MCF 10A (cell line): ENCODE measurements around the gene CCDC197. TPM values are rescaled to one million over a fixed set of nuclear protein-coding genes. Genes with fewer than 3 reads are reported as not detected.
A peak's percentile ranks its signal among the peaks of the same experiment; 100 is the strongest.

Experiments used
- BruUV-seq: library from RNA; stranded (reverse); fragments of 400-500 nt; replicated peaks from 2 replicates; lab custom pipeline; 2021; lab: Mats Ljungman, UMichigan
- CTCF ChIA-PET: fragments of 300-600 bp; sonication (Branson Sonifier 250); formaldehyde crosslinking; extraction: SDS; loops from one replicate; lab custom pipeline; 2021; ENCODE audit warnings: antibody characterized with exemption, inconsistent platforms; lab: Yijun Ruan, JAX
- POLR2A ChIA-PET: fragments of 300-600, 350-650 bp; sonication (Branson Sonifier 250); formaldehyde crosslinking; extraction: SDS; loops from one replicate; lab custom pipeline; 2020; ENCODE audit warnings: antibody characterized with exemption, inconsistent platforms; lab: Yijun Ruan, JAX
- DNase-seq: peaks from one replicate; pipeline ENCODE4 v3.0.0-alpha.2; 2018; ENCODE audit not compliant: unreplicated experiment
- H3K27ac Mint-ChIP-seq: one replicate; pipeline ENCODE4 v1.8.0; 2022; ENCODE audit warnings: mild to moderate bottlenecking, low read depth, mixed read lengths; ENCODE audit not compliant: unreplicated experiment
- H3K27me3 Mint-ChIP-seq: one replicate; pipeline ENCODE4 v1.8.0; 2022; ENCODE audit warnings: mixed read lengths; ENCODE audit not compliant: insufficient read depth, unreplicated experiment
- H3K36me3 Mint-ChIP-seq: one replicate; pipeline ENCODE4 v1.8.0; 2022; ENCODE audit warnings: mild to moderate bottlenecking, moderate library complexity, mixed read lengths; ENCODE audit not compliant: insufficient read depth, unreplicated experiment
- H3K4me1 Mint-ChIP-seq: one replicate; pipeline ENCODE4 v1.8.0; 2022; ENCODE audit warnings: mixed read lengths; ENCODE audit not compliant: insufficient read depth, unreplicated experiment
- H3K4me3 Mint-ChIP-seq: one replicate; pipeline ENCODE4 v1.8.0; 2022; ENCODE audit warnings: mild to moderate bottlenecking, moderate library complexity, mixed read lengths; ENCODE audit not compliant: unreplicated experiment
- H3K9me3 Mint-ChIP-seq: one replicate; pipeline ENCODE4 v1.8.0; 2022; ENCODE audit warnings: mixed read lengths; ENCODE audit not compliant: unreplicated experiment
- CTCF ChIP-seq: fragments of 200-600 bp; IDR thresholded peaks from one replicate; pipeline ENCODE4 v1.8.0; 2022; ENCODE audit warnings: antibody characterized with exemption, mild to moderate bottlenecking; ENCODE audit not compliant: unreplicated experiment
- intact Hi-C: fragments of 100-400 bp; cut with micrococcal nuclease; formaldehyde crosslinking; loops from 2 replicates; pipeline ENCODE4 v1.14.1; 2022
- total RNA-seq: library from RNA; stranded (reverse); gene quantifications from 2 replicates; pipeline ENCODE4 v1.2.3, GENCODE V29; 2022

Gene CCDC197
- total RNA-seq, 1 experiment from 2014 or later, result not detected

DNA sequence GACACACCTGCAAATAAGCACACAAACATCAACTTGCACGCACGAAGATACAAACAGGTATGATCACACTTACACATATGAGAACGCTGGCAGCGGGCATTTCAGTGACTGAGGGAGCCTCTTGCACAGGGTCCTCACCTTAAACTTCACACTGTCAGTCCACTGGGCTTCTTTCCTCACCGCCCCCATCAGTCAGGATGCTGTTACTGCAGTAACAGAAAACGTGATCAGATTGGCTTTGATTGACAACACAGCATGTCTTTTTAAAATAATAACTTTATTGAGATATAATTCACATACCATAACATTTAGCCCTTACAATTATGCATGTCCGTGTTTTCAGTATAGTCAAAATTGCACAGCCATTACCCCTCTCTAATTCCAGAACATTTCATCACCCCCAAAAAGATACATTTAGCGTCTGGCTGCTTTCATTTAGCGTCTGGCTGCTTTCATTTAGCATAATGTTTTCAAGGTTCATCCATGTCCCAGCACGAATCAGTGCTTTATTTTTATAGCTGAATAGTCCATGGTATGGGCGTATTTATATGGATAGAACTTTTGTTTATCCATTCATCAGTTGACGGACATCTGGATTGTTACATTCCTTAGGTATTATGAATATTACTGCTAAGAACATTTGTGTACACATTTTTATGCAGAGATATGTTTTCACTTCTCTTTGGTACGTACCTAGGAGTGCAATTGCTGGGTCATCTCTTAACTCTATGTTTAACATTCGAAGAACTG lies 8.4 kb downstream of the CCDC197 start:
- peaks cover 12% of the 10 kb centered on the region for H3K27me3 Mint-ChIP-seq
- peaks cover 16% of the 10 kb centered on the region for H3K4me1 Mint-ChIP-seq
- no peak overlapping the region for H3K27ac Mint-ChIP-seq
- intact Hi-C loops, result no loop called here
- H3K4me3 Mint-ChIP-seq, result no peak overlapping the region
- H3K9me3 Mint-ChIP-seq, result no peaks in the 10 kb centered on the region
- CTCF ChIA-PET, result interaction anchor here (0.7 to 4.1 kb wide), 5 partner anchors 9 to 131 kb away, joined by 3 to 18 read pairs (median 4); no protein-coding TSS in a partner anchor
- no TSS peak for BruUV-seq
- DNase-seq, result peak; percentile 22
- H3K36me3 Mint-ChIP-seq, result no peaks in the 10 kb centered on the region
- POLR2A ChIA-PET, result interaction anchor here (0.7 kb wide), 1 partner anchor 97 kb away, joined by 4 read pairs; no protein-coding TSS in a partner anchor
- no peak for TF ChIP-seq CTCF

DNA sequence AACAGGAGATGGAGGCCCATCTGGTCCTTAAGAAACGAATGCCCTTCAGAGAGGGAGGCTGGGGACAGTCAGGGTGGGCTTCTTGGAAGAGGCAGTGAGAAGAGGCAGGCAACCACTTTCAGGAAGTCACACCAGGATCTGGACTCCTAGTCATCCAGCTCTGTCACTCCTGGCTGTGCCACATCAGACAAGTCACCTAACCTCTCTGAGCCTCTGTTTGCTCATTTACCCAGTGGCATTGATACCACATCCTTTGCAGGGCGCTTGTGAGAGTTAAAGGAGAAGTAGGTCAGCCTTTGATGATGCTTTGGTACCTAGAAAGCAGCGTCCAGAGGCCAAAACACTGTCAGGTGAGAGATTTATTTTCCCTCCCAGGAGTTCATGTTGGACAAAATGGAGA lies 11.1 kb downstream of the CCDC197 start:
- H3K4me1 Mint-ChIP-seq, result peaks cover 14% of the 10 kb centered on the region
- no TSS peak for BruUV-seq
- no peak for DNase-seq
- intact Hi-C loops, result no loop called here
- no peak for TF ChIP-seq CTCF
- peaks cover 8% of the 10 kb centered on the region for H3K27me3 Mint-ChIP-seq
- ChIA-PET POLR2A (no interaction called here), CTCF (no interaction called here)
- H3K36me3 Mint-ChIP-seq, result no peaks in the 10 kb centered on the region
- H3K9me3 Mint-ChIP-seq, result no peaks in the 10 kb centered on the region
- H3K27ac Mint-ChIP-seq, result no peak overlapping the region
- no peak overlapping the region for H3K4me3 Mint-ChIP-seq

DNA sequence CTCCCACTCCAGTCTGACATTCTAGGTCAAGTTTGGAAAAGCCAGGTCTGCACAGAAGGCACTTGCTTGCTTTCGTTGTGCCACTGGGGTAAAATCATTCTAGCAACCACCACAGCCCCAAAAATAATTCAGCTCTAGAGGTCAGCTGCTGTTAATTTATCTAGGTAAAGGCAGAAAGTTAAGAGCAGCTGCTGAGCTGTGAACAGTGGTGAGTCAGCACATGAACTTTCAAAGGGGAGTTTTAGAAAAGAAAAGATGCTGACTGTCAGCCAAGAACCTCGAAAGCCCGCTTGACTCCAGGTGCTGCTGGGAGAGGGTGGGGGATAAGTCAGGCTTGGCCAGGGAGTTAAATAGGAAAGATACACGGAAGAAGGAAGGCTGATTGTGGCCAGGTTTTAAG lies 12.7 kb downstream of the CCDC197 start:
- Mint-ChIP-seq H3K27ac (no peak overlapping the region), H3K27me3 (no peaks in the 10 kb centered on the region), H3K4me3 (no peak overlapping the region), H3K36me3 (no peaks in the 10 kb centered on the region), H3K4me1 (peaks cover 14% of the 10 kb centered on the region), H3K9me3 (no peaks in the 10 kb centered on the region)
- BruUV-seq, result no TSS peak
- CTCF ChIA-PET, result interaction anchor here (1.2 to 1.7 kb wide), 3 partner anchors 10 to 127 kb away, joined by 5 read pairs; no protein-coding TSS in a partner anchor
- POLR2A ChIA-PET, result no interaction called here
- no peak for TF ChIP-seq CTCF
- peak; percentile 61 for DNase-seq
- intact Hi-C loops, result no loop called here

DNA sequence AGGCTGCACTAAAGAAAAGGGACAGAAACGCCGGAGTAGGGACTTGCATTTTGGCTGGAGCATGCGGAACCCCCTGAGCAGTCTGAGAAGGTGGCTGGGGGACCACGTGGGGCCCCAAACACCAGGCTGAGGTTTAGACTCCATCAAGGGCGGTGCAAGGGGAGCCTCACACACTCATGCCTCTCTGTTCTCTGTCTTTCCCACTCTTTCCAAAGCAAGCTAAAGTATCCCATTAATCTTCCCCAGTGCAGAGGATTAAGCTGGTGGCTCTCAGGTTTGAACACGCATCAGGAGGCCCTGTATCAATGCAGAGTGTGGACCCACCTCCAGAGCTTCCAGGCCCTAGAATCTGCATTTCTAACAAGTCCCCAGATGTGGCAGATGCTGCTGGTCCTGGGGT lies 13.5 kb downstream of the CCDC197 start:
- no peak overlapping the region for H3K27ac Mint-ChIP-seq
- no peak for DNase-seq
- intact Hi-C loops, result no loop called here
- no peaks in the 10 kb centered on the region for H3K27me3 Mint-ChIP-seq
- no peak for TF ChIP-seq CTCF
- ChIA-PET CTCF (interaction anchor here (1.7 kb wide), 1 partner anchor 25 kb away, joined by 5 read pairs; no protein-coding TSS in a partner anchor), POLR2A (no interaction called here)
- H3K4me1 Mint-ChIP-seq, result peaks cover 14% of the 10 kb centered on the region
- H3K4me3 Mint-ChIP-seq, result no peak overlapping the region
- no peaks in the 10 kb centered on the region for H3K36me3 Mint-ChIP-seq
- no peaks in the 10 kb centered on the region for H3K9me3 Mint-ChIP-seq
- BruUV-seq, result no TSS peak
